CD4-positive, alpha-beta T cell treated with Interferon alpha-2 for 1 hour (primary cell): ENCODE results near the gene SAP30.

ENCODE experiments used
- DNase-seq, 2 donors: peaks; one replicate each; pipeline ENCODE4 v3.0.0-alpha.2; 2020 to 2022

The SAP30 gene

DNA sequence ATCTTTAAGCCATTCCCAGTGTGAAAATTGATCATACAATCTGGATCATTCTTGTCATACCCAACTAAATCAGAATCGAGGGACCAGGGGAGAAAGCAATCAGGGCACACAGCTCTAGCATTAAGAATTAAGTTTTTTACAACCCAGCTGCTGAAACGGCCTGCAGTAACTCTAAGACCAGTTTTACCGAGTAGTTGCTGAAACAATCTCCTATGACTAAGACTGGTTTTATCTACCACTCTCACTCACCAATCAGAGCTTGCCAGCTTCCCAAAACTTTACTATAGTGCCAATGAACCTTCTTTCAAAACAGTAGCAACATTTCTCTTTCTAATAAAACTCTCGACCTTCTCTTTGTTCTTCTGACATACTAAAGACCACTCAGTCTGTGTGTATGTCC lies 2.8 kb upstream of the SAP30 start:
- no peak for DNase-seq

DNA sequence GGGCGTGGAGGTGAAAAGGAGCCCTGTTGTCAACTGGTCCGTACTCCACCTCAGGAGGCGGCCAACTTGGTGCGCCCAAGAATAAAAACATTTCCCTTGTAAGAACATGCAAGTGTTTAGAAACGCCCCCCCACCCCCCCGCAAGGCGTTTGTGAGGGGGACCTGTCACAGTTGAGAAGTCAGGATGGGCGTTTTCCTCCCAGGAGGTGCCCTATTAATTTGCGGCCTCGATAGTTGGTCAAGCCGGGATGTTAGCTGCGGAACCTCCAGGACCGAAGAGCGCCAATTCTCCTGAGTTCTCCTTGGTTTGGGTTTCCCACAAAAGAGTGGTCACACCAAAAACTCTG lies 651 bp upstream of the SAP30 start:
- DNase-seq: peak; percentile 76 to 79

- peak; percentile 16 to 48 for DNase-seq
Observed at GRCh38 chr4:173371292-173372192, 788 bp downstream of the SAP30 start.

DNA sequence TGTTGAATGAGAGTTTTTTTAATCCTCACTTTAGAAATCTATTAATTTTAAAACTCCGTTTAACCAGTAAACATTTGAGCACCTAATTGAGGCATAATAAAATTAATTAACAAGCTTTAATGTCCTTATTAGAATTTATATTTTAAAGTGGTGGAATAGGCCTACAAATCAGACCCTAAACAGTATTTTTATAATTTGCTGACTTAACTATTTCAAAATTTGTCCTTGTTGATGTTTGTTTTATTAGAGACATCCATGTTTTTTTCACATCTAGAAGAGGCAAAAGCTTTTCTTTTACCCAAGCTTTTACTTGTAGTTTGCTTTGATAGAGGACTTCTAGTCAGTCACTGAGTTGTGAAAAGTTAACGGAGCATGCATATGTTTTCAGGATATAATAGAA lies 3.8 kb downstream of the SAP30 start:
- no peak for DNase-seq

- DNase-seq: no peak
Observed at GRCh38 chr4:173379929-173380328, 9.2 kb downstream of the SAP30 start.

DNA sequence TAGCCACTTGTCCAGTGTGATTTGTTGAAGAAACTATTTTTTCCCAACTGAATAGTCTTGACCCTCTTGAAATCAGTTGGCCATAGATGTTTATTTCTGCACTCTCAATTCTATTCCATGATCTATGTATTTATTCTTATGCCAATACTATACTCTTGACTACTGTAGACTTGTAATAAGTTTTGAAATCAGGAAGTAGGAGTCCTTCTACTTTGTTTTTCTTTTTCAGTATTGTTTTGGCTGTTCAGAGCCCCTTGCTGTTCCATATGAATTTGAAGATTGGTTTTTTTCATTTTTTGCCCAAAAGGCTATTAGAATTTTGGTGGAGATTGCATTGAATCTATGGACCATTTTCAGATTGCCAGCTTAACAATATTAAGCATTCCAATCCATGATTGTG lies 10.2 kb downstream of the SAP30 start:
- no peak for DNase-seq

- no peak for DNase-seq
Observed at GRCh38 chr4:173381610-173382009, 10.9 kb downstream of the SAP30 start.

- no peak for DNase-seq
Observed at GRCh38 chr4:173382349-173382748, 11.6 kb downstream of the SAP30 start.

- DNase-seq: no peak
Observed at GRCh38 chr4:173386751-173387150, 16.0 kb downstream of the SAP30 start.

- DNase-seq: no peak
Observed at GRCh38 chr4:173391701-173392100, 20.9 kb downstream of the SAP30 start.

- no peak for DNase-seq
Observed at GRCh38 chr4:173397604-173398003, 26.9 kb downstream of the SAP30 start.

DNA sequence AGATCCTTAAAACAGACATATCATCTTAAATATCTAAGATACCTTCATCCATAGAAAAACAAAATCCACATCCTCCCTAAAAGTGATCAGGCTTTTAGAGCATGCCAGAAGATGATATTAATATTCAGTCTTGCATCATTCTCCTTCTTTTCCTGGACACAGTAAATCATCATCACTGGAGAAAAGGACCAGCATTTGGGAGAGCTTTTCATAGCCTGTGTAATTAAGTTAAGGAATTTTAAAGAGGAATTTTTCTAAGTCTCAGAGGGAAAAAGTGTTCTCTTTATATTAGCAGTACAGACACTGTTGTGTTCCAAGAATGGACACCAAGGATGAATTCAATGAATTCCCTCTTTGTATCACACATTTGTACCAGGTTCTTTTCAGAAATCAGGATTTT lies 27.5 kb downstream of the SAP30 start:
- DNase-seq: no peak

- no peak for DNase-seq
Observed at GRCh38 chr4:173398779-173399415, 28.1 kb downstream of the SAP30 start, which contains the start of gene SCRG1. TSS of gene SCRG1 (minus strand) at chr4:173399116. CDS start at chr4:173391414, 7,702 bp downstream.

DNA sequence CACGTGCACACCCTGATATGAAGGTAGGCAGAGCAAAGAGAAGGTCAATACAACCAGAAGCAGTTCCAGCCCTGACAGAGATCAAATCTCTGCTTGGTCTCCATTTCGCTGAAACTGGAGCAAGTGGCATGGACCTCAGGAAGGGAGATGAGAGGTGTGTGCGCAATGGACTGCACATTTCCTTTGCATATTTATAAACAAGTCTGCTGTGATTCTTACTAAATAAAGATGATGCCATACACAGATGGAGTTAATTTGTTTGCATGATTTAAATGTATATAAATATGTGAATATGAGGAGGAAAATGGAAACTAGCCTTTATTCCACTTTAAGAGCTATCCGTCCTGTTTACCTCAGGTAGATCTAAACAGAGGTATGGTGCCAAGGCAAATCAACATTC lies 30.3 kb downstream of the SAP30 start:
- no peak for DNase-seq

DNA sequence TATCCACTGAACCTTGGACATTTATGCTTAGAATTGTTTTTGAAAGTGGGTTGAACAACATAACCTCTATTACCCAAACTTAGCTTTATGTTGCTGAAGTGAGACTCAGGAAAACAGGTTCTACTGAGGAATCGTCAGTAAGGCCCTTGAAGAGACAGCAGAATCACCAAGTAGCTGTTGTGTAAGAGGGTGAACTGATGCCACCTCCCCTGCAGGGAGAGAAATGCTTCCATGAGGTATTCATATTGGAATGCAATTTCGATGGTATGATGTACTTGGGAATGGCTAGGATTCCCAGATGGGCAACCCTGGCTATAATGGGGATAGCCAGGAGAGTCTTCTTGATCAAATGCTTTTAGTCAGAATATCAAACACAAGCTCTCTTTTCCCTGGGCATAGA lies 32.3 kb downstream of the SAP30 start:
- DNase-seq: no peak

DNA sequence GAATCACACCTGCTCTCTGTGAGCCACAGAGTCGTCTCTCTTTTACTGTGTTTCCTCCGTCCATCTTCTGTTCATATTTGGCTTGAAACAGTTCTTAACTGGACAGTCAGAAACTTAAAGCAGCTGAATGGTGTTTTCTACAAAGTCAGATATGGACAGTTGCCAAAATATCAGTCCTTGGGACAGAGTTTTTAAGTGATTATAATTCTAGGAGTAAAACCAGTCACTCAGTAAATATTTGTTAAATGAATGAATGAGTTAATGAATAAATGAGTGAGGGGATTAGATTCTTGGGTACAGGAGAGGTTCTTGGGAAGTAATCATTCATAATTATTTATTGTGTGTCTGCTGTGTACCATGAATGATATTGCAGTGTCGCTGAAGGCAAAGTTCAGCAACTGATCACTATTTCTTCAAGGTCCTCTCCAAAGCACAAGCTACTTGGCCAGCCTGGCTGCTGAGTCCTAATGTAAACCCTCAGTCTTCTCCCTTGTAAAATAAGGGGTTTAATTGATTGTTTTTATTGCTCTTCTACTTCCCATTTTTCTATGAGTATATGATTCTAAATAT lies 33.6 kb downstream of the SAP30 start:
- DNase-seq: no peak

- DNase-seq: no peak
Observed at GRCh38 chr4:173405840-173406606, 35.3 kb downstream of the SAP30 start.

- no peak for DNase-seq
Observed at GRCh38 chr4:173410079-173410478, 39.3 kb downstream of the SAP30 start.

- DNase-seq: no peak
Observed at GRCh38 chr4:173411106-173411693, 40.4 kb downstream of the SAP30 start.

DNA sequence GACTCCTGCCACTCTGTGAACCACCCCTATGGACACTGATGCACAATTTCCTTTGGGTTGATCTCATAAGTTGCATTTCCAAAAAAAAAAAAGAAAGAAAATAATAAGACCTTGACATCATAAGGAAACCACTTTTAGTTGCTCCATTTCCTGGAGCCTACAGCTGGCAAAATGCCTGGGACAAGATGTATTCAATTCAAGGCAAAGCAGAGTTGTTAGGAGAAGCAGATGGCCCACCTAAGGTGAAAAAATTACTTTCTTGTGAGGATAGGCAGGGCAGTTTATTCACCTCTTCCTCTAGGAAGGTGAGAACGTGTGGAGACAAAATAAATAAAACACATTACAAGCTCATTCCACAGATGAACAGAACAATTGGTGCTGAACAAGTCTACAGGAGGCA lies 42.3 kb downstream of the SAP30 start:
- DNase-seq: no peak

GRCh38 chr4:173414456-173414855 lies 43.7 kb downstream of the SAP30 start:
- DNase-seq: no peak

GRCh38 chr4:173415092-173415491 lies 44.3 kb downstream of the SAP30 start:
- no peak for DNase-seq
